Fibroblast of lung (primary cell): ENCODE measurements around the gene FOXK2.

Experiments used
- EZH2 ChIP-seq: IDR thresholded peaks from 2 replicates; pipeline ENCODE4 v1.5.1; 2012; ENCODE audit warnings: low read length, control low read depth, mild to moderate bottlenecking; ENCODE audit errors: missing control alignments
- TF ChIP-seq, protein P1 (sequence below), 2 donors: IDR thresholded peaks in 1 of 2; conservative IDR thresholded peaks in 1 of 2; 1 replicate in 1 of 2; 2 replicates in 1 of 2; pipeline ENCODE4 v1.5.1; 2011 to 2012; ENCODE audit warnings: low read length in 2 of 2, control low read depth in 1 of 2, inconsistent platforms in 1 of 2, low read depth in 1 of 2, mild to moderate bottlenecking in 1 of 2

DNA sequence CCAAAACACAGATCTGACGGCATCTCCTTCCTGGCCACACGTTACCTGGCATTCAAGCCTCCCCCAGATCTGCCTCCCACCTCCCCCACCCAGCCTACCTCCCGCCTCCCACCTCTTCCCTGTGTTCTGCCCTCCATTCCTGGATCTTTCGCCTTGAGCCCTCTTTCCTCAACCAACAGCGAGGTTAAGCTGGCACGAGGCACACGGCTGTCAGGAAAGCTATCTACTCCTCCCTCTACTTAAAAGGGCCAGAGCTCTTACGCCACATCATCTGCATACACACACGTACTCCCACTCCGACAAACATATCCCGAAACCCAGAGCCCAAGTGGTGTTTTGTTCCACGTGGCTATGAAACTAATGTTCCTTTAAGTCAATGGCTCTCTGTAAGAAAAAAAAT is 110.7 kb downstream of the FOXK2 start:
- TF ChIP-seq, protein P1, sequence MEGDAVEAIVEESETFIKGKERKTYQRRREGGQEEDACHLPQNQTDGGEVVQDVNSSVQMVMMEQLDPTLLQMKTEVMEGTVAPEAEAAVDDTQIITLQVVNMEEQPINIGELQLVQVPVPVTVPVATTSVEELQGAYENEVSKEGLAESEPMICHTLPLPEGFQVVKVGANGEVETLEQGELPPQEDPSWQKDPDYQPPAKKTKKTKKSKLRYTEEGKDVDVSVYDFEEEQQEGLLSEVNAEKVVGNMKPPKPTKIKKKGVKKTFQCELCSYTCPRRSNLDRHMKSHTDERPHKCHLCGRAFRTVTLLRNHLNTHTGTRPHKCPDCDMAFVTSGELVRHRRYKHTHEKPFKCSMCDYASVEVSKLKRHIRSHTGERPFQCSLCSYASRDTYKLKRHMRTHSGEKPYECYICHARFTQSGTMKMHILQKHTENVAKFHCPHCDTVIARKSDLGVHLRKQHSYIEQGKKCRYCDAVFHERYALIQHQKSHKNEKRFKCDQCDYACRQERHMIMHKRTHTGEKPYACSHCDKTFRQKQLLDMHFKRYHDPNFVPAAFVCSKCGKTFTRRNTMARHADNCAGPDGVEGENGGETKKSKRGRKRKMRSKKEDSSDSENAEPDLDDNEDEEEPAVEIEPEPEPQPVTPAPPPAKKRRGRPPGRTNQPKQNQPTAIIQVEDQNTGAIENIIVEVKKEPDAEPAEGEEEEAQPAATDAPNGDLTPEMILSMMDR (conservative IDR thresholded peaks at IDR 0.05 in 1 of 2, IDR thresholded peaks at IDR 0.05 in 1 of 2; ENCODE audit: low read depth in 1 of 2, low read length in 2 of 2) = no peak
- no peak for TF ChIP-seq EZH2
